Cerebellar nuclear complex (tissue), 1 donor: ENCODE results near the gene GALNT13.
A peak's percentile ranks its signal among the peaks of the same experiment; 100 is the strongest.

Experiments
- DNase-seq, 2 experiments: peaks; one replicate each; lab custom pipeline; 2025; lab: John Stamatoyannopoulos, UW

GALNT13 gene

GRCh38 chr2:153944800-153945199 is 73.1 kb downstream of the GALNT13 start:
- no peak for DNase-seq

- no peak for DNase-seq
Observed at GRCh38 chr2:153946036-153946435, 74.3 kb downstream of the GALNT13 start.

GRCh38 chr2:153953761-153954160 is 82.0 kb downstream of the GALNT13 start:
- no peak for DNase-seq

- no peak for DNase-seq
Observed at GRCh38 chr2:153963256-153963655, 91.5 kb downstream of the GALNT13 start.

GRCh38 chr2:153967248-153967973 is 95.7 kb downstream of the GALNT13 start:
- peak in 1 of 2 experiments; percentile 24 for DNase-seq

GRCh38 chr2:153971250-153971649 is 99.5 kb downstream of the GALNT13 start:
- no peak for DNase-seq

GRCh38 chr2:153971855-153972254 is 100.1 kb downstream of the GALNT13 start:
- no peak for DNase-seq

GRCh38 chr2:153972412-153972811 is 100.7 kb downstream of the GALNT13 start:
- no peak for DNase-seq

GRCh38 chr2:153986488-153987229 is 114.9 kb downstream of the GALNT13 start:
- DNase-seq, result no peak

GRCh38 chr2:153990771-153991170 is 119.0 kb downstream of the GALNT13 start:
- no peak for DNase-seq

GRCh38 chr2:154013514-154013913 is 141.8 kb downstream of the GALNT13 start:
- no peak for DNase-seq

GRCh38 chr2:154015233-154015632 is 143.5 kb downstream of the GALNT13 start:
- DNase-seq, result no peak

- no peak for DNase-seq
Observed at GRCh38 chr2:154029504-154029903, 157.8 kb downstream of the GALNT13 start.

- DNase-seq, result no peak
Observed at GRCh38 chr2:154032220-154032619, 160.5 kb downstream of the GALNT13 start.

GRCh38 chr2:154046493-154046892 is 174.8 kb downstream of the GALNT13 start:
- no peak for DNase-seq

- DNase-seq, result no peak
Observed at GRCh38 chr2:154048905-154049304, 177.2 kb downstream of the GALNT13 start.

GRCh38 chr2:154049561-154049960 is 177.8 kb downstream of the GALNT13 start:
- no peak for DNase-seq

- no peak for DNase-seq
Observed at GRCh38 chr2:154067124-154067523, 195.4 kb downstream of the GALNT13 start.

- DNase-seq, result no peak
Observed at GRCh38 chr2:154078926-154079325, 207.2 kb downstream of the GALNT13 start.

GRCh38 chr2:154092571-154092970 is 220.8 kb downstream of the GALNT13 start:
- peak; percentile 15 to 29 for DNase-seq

- DNase-seq, result no peak
Observed at GRCh38 chr2:154093856-154094255, 222.1 kb downstream of the GALNT13 start.

- no peak for DNase-seq
Observed at GRCh38 chr2:154097833-154098398, 226.2 kb downstream of the GALNT13 start.

GRCh38 chr2:154120706-154121105 is 249.0 kb downstream of the GALNT13 start:
- DNase-seq, result no peak
